GM19452 (cell line): ENCODE results near the gene HBD.

ENCODE experiments used
- ATAC-seq: cut with Tn5 transposase; IDR thresholded peaks from one replicate; pipeline ENCODE4 v1.9.1; 2021; ENCODE audit not compliant: unreplicated experiment

The HBD gene

GRCh38 chr11:5192738-5193137 is 41.5 kb downstream of the HBD start:
- ATAC-seq: no peak

GRCh38 chr11:5188201-5188600 is 46.1 kb downstream of the HBD start:
- ATAC-seq: no peak
